ENCODE results near the gene EMP1. TPM values are rescaled to one million over a fixed set of nuclear protein-coding genes. Genes with fewer than 3 reads are reported as not detected.
"Not testable (repeated sequence)": the region's sequence is repeated elsewhere in the genome, so short reads cannot be mapped to it uniquely, and the experiment has no call there.

The EMP1 gene
- total RNA-seq, 1 donor from 2014 or later: 226 TPM

DNA sequence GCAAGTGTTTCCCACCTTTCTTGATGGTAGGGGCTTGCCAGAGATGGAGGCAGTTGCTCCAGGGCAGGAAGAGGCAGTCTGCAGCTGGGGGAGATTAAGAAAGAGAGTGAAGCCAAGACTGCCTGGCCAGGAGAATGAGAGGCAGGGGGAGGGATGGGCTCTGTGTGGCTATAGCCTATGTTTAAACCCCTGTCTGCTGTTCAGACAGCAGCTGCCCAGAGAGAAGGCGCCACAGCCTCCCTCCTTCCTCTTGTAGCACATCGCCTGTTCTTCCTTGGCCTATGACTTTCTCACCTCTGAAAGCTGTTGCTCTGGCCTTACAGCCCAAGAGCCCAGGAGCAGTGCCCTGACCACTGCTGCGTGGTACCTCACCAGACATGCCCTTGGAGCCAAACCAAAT is 61.7 kb downstream of the EMP1 start:
- DNase-seq: peak; percentile 89

DNA sequence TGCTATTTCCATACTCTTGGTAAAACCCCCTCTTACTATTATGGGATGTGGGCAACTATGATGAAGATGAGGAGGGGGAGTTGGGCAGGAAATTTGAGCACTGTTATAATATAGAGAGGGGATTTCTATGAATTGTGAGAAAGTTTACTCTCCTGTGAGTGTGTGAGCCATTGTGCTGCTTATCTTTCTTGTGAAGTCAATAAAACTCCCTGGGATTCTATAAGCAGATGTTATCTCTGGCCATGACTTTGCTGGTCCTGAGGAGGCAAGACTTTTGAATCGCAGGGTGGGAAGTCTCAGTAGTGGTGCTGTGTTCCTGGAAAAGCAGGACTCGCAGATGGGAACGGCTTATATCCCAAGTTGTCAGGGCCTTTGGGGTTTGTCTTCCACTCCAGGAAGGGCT is 62.2 kb downstream of the EMP1 start:
- peak; percentile 9 for DNase-seq

DNA sequence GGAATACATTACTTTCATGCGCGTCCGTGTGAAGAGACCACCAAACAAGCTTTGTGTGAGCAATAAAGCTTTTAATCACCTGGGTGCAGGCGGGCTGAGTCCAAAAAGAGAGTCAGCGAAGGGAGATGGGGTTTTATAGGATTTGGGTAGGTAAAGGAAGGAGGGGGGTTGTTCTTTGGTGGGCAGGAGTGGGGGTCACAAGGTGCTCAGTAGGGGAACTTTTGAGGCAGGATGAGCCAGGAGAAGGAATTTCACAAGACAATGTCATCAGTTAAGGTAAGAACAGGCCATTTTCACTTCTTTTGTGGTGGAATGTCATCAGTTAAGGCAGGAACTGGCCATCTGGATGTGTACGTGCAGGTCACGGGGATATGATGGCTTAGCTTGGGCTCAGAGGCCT is 63.1 kb downstream of the EMP1 start:
- DNase-seq: not testable (repeated sequence)

GRCh38 chr12:13267826-13268225 is 71.3 kb downstream of the EMP1 start:
- DNase-seq: not testable (repeated sequence)

- DNase-seq: peak; percentile 82
These were observed 72.1 kb downstream of the EMP1 start for GRCh38 chr12:13268581-13268980.

Other genes starting within 250 kb of the EMP1 start
- not detected for gene GPRC5D, start 244.6 kb upstream of the EMP1 start, total RNA-seq
- 14.0 TPM for gene HEBP1, start 196.5 kb upstream of the EMP1 start, total RNA-seq
- gene FAM234B, start 152.3 kb upstream of the EMP1 start, total RNA-seq: 3.0 TPM
- 1.4 TPM for gene GSG1, start 93.1 kb upstream of the EMP1 start, total RNA-seq

All from tongue (tissue), 2 donors.